Stimulated activated naive CD8-positive, alpha-beta T cell treated with anti-CD3 and anti-CD28 coated beads, Interleukin-15, amount 100 ng/mL, for 72 hours (primary cell): ENCODE data around the gene TLL1.

Experiments
- ATAC-seq: fragments of 150-1000 bp; cut with Tn5 transposase; 2 replicates; pipeline ENCODE4 v1.10.0; 2021; ENCODE audit warnings: mild to moderate bottlenecking, moderate library complexity
- DNase-seq, 2 donors: peaks; one replicate each; pipeline ENCODE4 v3.0.0; 2021 to 2022
- H3K27ac Mint-ChIP-seq, 2 donors: one replicate each; pipeline ENCODE4 v1.8.0; 2022; ENCODE audit warnings: mild to moderate bottlenecking in 2 of 2, mixed read lengths in 2 of 2, moderate library complexity in 2 of 2
- H3K27me3 Mint-ChIP-seq: one replicate; pipeline ENCODE4 v1.8.0; 2022; ENCODE audit warnings: mixed read lengths
- H3K4me1 Mint-ChIP-seq: one replicate; pipeline ENCODE4 v1.8.0; 2022; ENCODE audit warnings: mild to moderate bottlenecking, mixed read lengths
- H3K4me3 Mint-ChIP-seq, 2 donors: one replicate each; pipeline ENCODE4 v1.8.0; 2022; ENCODE audit warnings: mild to moderate bottlenecking in 2 of 2, mixed read lengths in 2 of 2, moderate library complexity in 1 of 2
- H3K9me3 Mint-ChIP-seq, 2 donors: one replicate each; pipeline ENCODE4 v1.8.0; 2022; ENCODE audit warnings: mixed read lengths in 2 of 2

The TLL1 gene

DNA sequence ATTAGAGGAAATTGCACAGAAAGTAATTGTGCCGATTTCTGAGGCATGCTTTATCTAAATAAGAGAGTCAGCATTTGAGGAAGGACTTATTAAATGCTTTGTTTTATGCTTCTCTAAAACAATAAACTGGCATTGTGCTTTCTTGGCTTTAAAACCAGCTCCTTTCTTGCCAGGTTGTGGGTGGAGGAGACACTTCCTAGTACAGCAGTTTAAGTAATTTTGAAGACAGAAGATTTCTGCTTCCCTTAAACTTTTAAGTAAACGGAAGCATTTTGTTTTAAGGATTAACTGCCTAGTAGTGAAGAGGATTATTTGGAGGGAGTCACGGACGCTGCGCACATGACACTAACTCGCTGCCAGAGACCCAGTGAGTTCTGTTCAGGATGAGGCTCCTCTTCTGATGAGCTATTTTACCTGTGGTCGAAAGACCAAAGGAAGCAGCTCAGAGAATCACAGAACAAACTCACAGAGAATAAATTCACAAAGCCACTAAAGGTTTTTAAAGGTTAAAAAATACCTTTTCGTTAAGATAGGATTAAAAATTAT lies 169.5 kb downstream of the TLL1 start:
- DNase-seq (no peak), ATAC-seq (no peak)
- Mint-ChIP-seq H3K4me3 (no peak overlapping the region), H3K27ac (no peak overlapping the region), H3K9me3 (no peaks in the 10 kb centered on the region), H3K27me3 (no peaks in the 10 kb centered on the region), H3K4me1 (no peaks in the 10 kb centered on the region)

DNA sequence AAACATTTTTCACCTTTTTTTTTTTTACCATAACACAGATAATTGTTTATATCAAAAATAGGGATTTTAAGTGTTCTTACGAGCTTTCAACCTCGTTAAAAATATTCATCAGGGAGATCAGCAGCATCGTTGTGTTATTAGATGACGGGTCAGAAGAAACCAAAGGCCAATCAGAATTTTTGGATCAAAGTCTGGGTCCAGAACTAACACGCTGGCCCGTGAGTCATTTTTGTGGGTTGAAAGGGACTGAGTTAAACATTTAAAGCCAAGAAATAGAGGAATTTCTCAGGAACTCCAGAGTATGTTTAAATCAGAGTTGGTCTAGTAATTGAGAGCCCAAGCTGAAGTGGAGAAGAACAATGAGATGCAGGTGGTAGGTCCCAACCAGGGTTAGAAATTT lies 170.8 kb downstream of the TLL1 start:
- Mint-ChIP-seq H3K4me3 (no peak overlapping the region), H3K27ac (no peak overlapping the region), H3K27me3 (no peaks in the 10 kb centered on the region), H3K9me3 (no peaks in the 10 kb centered on the region), H3K4me1 (no peaks in the 10 kb centered on the region)
- no peak for ATAC-seq
- DNase-seq, result no peak

DNA sequence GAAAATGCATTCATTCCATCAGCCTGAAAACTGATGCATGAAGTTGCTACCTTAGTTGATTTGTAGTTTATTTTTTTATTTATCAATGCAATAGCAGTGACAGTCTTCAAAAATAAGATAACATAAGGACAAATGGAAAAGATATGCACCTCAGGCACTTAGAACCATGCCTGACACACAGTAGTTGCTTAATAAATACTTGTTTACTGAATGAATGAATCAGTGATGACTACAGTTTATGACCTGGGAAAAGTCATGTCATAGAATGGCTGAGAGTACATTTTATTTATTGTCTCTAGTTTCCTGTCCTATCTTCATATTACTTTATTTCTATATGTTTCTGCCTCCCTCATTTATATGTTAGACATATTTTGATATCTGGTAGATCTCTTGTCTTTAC lies 171.8 kb downstream of the TLL1 start:
- DNase-seq (no peak), ATAC-seq (no peak)
- Mint-ChIP-seq H3K27me3 (no peaks in the 10 kb centered on the region), H3K9me3 (no peaks in the 10 kb centered on the region), H3K27ac (no peak overlapping the region), H3K4me3 (no peak overlapping the region), H3K4me1 (no peaks in the 10 kb centered on the region)

DNA sequence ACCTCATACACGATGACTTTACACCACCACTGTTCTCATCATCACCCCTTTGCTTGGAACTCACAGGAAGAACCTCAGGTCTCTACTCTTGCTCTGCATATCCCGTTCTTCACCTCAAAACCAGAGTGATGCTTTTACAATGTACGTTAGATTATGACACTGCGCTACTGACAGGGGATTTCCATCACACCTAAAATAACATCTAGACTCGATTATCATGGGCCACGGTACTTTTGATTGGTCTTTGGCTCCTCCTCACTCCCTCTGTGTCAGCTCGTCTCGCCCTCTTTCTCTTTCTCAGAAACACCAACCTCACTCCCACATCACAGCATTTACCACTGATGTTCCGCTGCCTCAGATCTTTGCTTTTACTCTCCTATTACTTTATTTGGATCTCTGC lies 172.4 kb downstream of the TLL1 start:
- ATAC-seq (no peak), DNase-seq (no peak)
- H3K9me3 Mint-ChIP-seq, result no peaks in the 10 kb centered on the region
- no peak overlapping the region for H3K27ac Mint-ChIP-seq
- H3K27me3 Mint-ChIP-seq, result no peaks in the 10 kb centered on the region
- H3K4me3 Mint-ChIP-seq, result no peak overlapping the region
- H3K4me1 Mint-ChIP-seq, result no peaks in the 10 kb centered on the region

DNA sequence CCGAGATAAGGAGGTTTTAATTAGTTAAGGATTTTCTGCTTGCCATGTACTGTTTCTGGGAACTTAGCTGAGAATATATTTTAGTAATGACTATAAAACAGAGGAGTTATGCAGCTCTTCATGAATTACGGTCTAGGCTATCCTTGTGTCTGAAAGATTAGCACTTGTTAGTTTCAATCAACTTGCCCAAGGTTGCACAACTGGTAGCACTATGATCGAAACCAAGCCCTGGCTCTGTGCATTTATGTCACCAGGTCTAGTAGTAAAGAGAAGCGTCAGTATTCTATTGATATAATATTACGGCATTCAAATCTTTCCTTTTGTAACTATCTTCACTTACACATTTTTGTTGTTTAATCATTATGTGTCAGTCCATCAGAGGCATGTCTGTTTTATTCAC lies 176.0 kb downstream of the TLL1 start:
- no peak for DNase-seq
- Mint-ChIP-seq H3K27ac (no peak overlapping the region), H3K27me3 (no peaks in the 10 kb centered on the region), H3K9me3 (no peaks in the 10 kb centered on the region), H3K4me1 (no peaks in the 10 kb centered on the region), H3K4me3 (no peak overlapping the region)
- ATAC-seq, result no peak

DNA sequence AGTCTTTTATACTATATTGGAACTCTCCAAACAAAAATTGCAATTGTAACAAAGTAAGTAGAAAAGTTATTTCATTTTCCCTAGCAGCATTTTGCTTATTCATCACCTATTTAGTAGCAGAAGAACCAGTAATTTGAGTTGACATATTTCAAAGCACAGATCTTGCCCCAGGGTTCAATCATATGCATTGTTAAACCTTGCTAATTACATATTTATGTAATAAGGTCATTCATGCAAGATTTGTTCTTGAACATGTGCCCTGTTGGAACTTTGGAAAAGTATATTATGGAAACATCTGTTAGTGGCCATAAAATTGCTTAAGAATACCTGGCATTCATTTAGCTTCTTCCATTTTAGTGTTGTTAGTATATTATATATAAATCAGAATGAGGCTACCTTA lies 191.7 kb downstream of the TLL1 start:
- no peaks in the 10 kb centered on the region for H3K27me3 Mint-ChIP-seq
- H3K9me3 Mint-ChIP-seq, result peaks cover 0 to 4% of the 10 kb centered on the region in 2 donors
- H3K27ac Mint-ChIP-seq, result no peak overlapping the region
- ATAC-seq (no peak), DNase-seq (no peak)
- H3K4me3 Mint-ChIP-seq, result no peak overlapping the region
- H3K4me1 Mint-ChIP-seq, result no peaks in the 10 kb centered on the region

DNA sequence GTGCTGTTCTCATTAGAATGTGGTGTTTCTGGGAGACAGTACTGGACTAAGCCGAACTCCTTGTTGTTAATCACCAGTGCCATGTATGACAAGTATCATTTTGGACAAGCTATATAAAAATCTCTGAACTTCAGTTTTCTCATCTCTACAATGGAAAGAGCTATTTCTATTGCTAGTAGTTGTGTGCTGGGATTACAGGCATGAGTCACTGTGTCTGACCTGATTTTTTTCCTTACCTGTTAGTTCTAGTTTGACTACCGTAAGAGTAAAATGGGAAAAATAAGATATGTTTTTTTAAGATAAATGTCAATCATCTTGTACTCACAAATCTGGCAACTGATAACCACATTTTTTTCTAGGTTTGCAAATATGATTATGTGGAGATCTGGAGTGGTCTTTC lies 192.3 kb downstream of the TLL1 start:
- Mint-ChIP-seq H3K4me1 (no peaks in the 10 kb centered on the region), H3K27me3 (no peaks in the 10 kb centered on the region), H3K9me3 (peaks cover 0 to 4% of the 10 kb centered on the region in 2 donors), H3K27ac (no peak overlapping the region), H3K4me3 (no peak overlapping the region)
- DNase-seq (no peak), ATAC-seq (no peak)

DNA sequence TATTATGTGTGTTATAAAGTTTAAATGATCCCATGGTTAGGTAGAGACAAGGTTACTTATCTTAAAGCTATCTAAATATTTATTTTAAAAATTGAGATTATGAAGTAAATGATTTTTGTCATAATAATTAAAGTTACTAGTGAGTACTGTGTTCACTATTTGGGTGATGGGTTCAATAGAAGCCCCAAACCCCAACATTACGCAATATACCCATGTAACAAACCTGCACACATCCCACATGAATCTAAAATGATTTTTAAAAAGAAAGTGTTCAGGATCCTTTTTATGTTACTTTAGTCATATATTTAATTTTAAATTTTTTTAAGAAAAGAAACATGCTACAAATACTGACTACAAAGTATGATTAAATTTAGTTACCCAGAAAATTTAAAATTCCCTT lies 193.9 kb downstream of the TLL1 start:
- DNase-seq, result no peak
- Mint-ChIP-seq H3K4me1 (no peaks in the 10 kb centered on the region), H3K9me3 (peaks cover 0 to 4% of the 10 kb centered on the region in 2 donors), H3K27ac (no peak overlapping the region), H3K27me3 (no peaks in the 10 kb centered on the region), H3K4me3 (no peak overlapping the region)
- no peak for ATAC-seq

DNA sequence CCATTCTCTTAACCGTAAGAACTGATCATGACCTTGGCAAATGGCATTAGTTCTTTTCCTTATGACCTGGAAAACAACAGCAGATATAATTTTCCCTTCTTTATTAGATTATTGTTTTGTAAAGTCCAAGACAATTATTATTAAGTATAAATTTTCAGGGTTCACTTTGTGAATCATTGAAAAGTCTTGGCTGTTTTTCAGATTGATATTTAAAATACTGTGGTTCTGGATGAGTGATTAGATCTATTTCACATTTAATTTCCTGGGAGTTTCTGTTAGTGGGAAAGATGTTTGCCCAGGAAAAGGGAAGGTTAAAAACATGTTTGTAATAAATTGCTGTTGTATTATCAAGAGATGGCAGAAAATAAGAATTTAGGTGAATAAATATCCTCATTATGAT lies 194.9 kb downstream of the TLL1 start:
- no peak overlapping the region for H3K4me3 Mint-ChIP-seq
- ATAC-seq (no peak), DNase-seq (no peak)
- H3K27me3 Mint-ChIP-seq, result no peaks in the 10 kb centered on the region
- H3K9me3 Mint-ChIP-seq, result no peaks in the 10 kb centered on the region
- H3K27ac Mint-ChIP-seq, result no peak overlapping the region
- no peaks in the 10 kb centered on the region for H3K4me1 Mint-ChIP-seq

DNA sequence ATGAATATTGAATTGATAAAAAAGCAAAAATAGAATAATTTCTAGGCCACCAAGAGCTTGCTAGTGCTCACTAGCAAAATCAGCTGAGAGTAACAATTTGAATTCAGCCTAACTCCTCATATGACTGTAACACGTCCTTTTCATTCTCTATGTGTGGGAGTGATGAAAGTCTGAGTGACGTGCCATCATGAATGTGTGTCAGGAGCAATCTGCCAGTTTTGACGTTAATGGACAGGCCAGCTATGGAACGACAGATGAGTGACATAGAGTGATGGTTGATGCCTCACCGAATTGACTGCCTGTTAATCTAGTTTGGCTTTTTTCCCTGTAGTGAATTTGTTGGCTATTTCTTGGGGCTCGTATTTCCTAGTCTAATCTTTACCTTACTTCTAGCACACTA lies 200.7 kb downstream of the TLL1 start:
- no peaks in the 10 kb centered on the region for H3K4me1 Mint-ChIP-seq
- no peaks in the 10 kb centered on the region for H3K27me3 Mint-ChIP-seq
- no peak overlapping the region for H3K4me3 Mint-ChIP-seq

DNA sequence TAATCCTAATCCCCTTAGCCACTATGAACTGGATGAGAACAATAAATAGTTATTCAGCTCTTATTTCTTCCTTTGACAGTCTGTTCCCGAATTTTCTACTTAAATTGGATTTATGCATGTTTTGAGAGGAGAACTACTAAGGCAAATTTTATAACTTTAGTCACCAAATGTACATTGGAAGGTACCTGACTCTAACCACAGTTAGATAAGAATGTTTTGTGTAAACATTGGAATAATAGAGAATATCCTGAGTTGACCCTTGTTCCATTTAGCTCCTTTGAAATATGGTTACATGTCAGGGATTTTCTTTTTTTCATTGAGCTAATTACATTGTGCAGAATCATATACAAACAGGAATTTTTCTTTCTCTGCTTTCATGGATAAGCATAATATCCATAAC lies 202.6 kb downstream of the TLL1 start:
- ATAC-seq, result no peak
- Mint-ChIP-seq H3K4me3 (no peak overlapping the region), H3K4me1 (no peaks in the 10 kb centered on the region), H3K9me3 (no peaks in the 10 kb centered on the region), H3K27me3 (no peaks in the 10 kb centered on the region), H3K27ac (no peak overlapping the region)
- no peak for DNase-seq

More for the DNA sequence above, 200.7 kb downstream of the TLL1 start:
- DNase-seq (no peak), ATAC-seq (no peak)
- Mint-ChIP-seq H3K27ac (no peak overlapping the region), H3K9me3 (no peaks in the 10 kb centered on the region)

DNA sequence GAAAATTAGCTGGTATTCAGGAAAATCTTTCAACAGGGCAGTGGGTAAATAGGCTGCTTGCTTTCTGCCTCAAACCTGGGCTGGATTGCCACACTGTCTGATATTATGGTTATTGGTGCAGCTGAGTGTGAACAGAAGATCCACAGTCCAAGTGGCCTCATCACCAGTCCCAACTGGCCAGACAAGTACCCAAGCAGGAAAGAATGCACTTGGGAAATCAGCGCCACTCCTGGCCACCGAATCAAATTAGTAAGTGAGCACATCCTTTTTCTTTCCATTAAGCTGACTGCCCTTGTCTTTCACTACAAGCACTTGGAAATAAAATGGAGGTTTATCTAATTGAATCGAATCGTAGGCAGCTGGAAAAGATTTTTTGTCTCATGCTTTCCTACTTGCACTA lies 204.7 kb downstream of the TLL1 start:
- Mint-ChIP-seq H3K4me3 (no peak overlapping the region), H3K27ac (no peak overlapping the region), H3K27me3 (no peaks in the 10 kb centered on the region), H3K4me1 (no peaks in the 10 kb centered on the region), H3K9me3 (no peaks in the 10 kb centered on the region)
- ATAC-seq (no peak), DNase-seq (no peak)

DNA sequence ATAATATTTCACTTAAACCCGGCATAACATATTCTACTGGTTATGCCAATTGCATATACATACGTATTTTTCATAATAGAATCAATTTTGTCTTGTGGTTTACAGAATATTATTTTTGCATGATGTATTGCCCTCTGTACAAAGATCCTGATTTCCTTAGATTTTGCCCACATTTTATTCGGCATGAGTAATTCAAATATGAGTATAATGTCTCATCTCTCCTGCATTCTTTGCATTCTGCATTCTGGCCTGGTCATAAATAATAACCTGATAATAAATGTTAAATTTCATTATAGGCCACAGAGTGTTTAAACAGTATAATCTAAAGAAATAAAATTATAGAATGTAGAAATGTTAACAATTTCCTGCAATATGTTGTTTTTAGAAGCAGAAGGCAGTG lies 205.3 kb downstream of the TLL1 start:
- ATAC-seq (no peak), DNase-seq (no peak)
- Mint-ChIP-seq H3K9me3 (no peaks in the 10 kb centered on the region), H3K4me1 (no peaks in the 10 kb centered on the region), H3K27ac (no peak overlapping the region), H3K27me3 (no peaks in the 10 kb centered on the region), H3K4me3 (no peak overlapping the region)

DNA sequence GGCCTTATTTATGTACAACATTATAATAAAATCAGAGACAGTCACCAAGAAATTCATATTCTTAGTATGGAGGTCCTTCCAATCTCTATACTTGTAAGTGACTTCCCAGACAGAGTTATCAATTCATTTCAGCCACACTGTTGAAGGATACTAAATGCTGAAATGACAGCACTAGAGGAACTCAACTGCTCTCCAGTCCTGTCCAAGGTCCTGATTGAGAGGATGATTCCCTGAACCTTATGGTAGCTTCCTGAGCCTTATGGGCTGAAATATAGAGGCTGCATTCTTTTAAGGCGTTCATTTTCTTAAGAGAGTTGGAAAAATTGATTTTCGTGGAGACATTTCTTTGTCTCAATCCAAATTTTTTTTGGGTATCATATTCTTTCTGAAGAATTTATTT lies 205.9 kb downstream of the TLL1 start:
- DNase-seq (no peak), ATAC-seq (no peak)
- Mint-ChIP-seq H3K4me3 (no peak overlapping the region), H3K4me1 (no peaks in the 10 kb centered on the region), H3K27me3 (no peaks in the 10 kb centered on the region), H3K27ac (no peak overlapping the region), H3K9me3 (no peaks in the 10 kb centered on the region)

DNA sequence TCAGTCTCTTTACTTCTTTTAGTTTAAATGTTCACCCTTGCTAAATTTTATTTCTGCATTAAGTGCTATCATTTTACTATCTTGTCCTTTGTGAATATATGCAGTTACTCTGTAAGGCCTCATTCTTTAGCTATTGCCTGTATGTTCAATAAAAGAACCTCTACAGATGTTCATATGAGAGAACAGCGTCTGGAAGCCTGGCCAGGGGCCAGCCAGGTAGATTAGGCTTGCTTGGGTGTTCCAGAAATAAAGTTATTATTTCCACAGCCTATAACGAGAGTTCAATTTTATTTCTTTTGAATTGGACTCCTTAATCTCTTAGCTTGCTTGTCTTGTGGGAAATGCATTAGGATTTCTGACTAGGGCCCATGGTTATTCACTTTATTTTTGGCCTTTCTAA lies 214.5 kb downstream of the TLL1 start:
- H3K9me3 Mint-ChIP-seq, result no peaks in the 10 kb centered on the region
- H3K27ac Mint-ChIP-seq, result no peak overlapping the region
- no peaks in the 10 kb centered on the region for H3K4me1 Mint-ChIP-seq
- DNase-seq (no peak), ATAC-seq (no peak)
- H3K4me3 Mint-ChIP-seq, result no peak overlapping the region
- H3K27me3 Mint-ChIP-seq, result no peaks in the 10 kb centered on the region

DNA sequence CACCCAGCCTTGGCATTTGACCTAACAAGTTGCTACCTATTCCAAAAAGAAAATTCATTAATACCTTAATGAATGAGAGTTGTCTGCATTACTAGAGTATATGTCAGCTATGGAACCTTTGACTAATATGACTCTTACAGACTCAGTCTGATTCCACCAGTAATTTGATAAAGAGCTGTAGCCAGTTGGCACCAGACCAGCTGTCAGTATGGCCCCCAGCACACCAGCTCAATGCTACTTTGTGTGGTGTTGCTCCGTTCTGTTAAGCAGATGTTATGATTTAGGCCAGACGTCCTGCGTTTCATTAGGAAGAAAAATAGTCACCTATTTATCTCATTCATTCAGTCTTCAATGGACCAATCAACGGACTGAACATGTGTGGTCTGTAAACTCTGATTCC lies 215.5 kb downstream of the TLL1 start:
- Mint-ChIP-seq H3K4me1 (no peaks in the 10 kb centered on the region), H3K27ac (no peak overlapping the region), H3K9me3 (no peaks in the 10 kb centered on the region), H3K4me3 (no peak overlapping the region), H3K27me3 (no peaks in the 10 kb centered on the region)
- ATAC-seq (no peak), DNase-seq (no peak)

DNA sequence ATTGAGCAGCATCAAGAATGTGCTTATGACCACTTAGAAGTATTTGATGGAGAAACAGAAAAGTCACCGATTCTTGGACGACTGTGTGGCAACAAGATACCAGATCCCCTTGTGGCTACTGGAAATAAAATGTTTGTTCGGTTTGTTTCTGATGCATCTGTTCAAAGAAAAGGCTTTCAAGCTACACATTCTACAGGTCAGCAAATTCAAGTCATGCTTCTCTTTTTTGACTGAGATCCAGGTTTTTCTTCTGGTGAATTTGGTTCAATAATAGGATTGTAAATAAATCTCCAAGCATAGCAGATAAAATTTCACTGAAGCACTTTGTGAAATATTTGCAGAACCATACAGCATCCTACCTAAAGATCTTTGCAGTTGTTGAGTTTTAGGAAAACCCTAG lies 218.1 kb downstream of the TLL1 start:
- Mint-ChIP-seq H3K9me3 (no peaks in the 10 kb centered on the region), H3K4me1 (no peaks in the 10 kb centered on the region), H3K27ac (no peak overlapping the region), H3K27me3 (no peaks in the 10 kb centered on the region), H3K4me3 (no peak overlapping the region)
- ATAC-seq (no peak), DNase-seq (no peak)
